ENCODE measurements around the gene IGF2. TPM values are rescaled to one million over a fixed set of nuclear protein-coding genes. Genes with fewer than 3 reads are reported as not detected.

IGF2 gene
- total RNA-seq, 6 donors from 2014 or later: 7.0 to 24.4 (median 8.4) TPM; not detected in 1

DNA sequence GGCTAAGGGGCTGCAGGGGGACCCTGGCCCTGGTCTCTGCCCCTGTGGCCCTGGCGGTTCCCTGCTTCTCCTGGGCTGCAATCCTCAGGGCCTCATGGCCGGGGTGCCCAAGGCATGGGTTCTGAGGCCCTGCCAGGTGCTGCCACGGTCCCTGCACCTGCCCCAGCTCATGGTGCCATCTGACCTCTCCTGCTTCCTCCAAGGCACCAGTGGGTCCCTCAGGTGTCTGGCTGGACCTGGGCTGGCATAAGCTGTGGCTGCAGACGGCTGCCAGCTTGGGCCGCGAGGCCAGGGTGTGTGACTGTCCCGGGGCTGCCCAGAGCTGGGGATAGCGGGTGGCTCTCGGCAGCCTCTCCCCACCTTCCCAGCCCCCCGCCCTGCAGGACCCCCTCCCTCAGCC, 19.8 kb upstream of the IGF2 start:
- Histone ChIP-seq H3K4me1 (no peaks in the 10 kb centered on the region), H3K4me3 (no peak overlapping the region), H3K9me3 (no peaks in the 10 kb centered on the region), H3K27me3 (no peaks in the 10 kb centered on the region), H3K27ac (no peak overlapping the region), H3K36me3 (no peaks in the 10 kb centered on the region)
- peak in 1 of 2 donors; percentile 79 for DNase-seq
- TF ChIP-seq POLR2AphosphoS5 (IDR thresholded peaks at IDR 0.05): no peak
- WGBS, 2 donors: 78 to 100% methylated on average over 1 to 10 of the region's 10 CpGs
- no peak for ATAC-seq (ENCODE audit: low FRiP score in 2 of 2)

DNA sequence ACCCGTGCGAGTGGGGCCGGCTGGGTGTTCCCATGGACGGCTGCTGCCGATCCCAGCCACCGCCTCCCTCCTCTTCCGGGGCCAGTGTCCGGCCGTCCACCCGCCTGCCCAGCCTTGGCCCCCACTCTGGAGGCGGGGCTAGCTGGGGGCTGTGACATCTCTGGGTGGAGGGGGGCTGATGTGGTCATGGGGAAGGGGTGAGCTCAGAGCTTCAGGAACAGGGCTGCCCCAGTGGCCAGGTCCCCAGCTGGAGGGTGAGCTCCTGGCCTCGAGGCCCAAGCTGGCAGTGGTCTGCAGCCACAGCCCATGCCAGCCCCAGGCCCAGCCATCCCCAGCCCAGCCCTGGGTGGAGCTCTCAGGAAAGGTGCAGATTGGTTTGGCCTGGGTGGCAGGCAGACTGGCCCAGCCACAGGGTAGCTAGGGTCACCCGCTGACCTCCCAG, 19.1 kb upstream of the IGF2 start:
- Histone ChIP-seq H3K27me3 (no peaks in the 10 kb centered on the region), H3K27ac (no peak overlapping the region), H3K36me3 (no peaks in the 10 kb centered on the region), H3K4me3 (no peak overlapping the region), H3K4me1 (no peaks in the 10 kb centered on the region), H3K9me3 (no peaks in the 10 kb centered on the region)
- WGBS, 2 donors: 77 to 84% methylated on average over 3 to 12 of the region's 13 CpGs
- ATAC-seq (ENCODE audit: low FRiP score in 2 of 2): no peak
- DNase-seq: peak in 1 of 2 donors; percentile 83
- no peak for TF ChIP-seq POLR2AphosphoS5 (IDR thresholded peaks at IDR 0.05)

DNA sequence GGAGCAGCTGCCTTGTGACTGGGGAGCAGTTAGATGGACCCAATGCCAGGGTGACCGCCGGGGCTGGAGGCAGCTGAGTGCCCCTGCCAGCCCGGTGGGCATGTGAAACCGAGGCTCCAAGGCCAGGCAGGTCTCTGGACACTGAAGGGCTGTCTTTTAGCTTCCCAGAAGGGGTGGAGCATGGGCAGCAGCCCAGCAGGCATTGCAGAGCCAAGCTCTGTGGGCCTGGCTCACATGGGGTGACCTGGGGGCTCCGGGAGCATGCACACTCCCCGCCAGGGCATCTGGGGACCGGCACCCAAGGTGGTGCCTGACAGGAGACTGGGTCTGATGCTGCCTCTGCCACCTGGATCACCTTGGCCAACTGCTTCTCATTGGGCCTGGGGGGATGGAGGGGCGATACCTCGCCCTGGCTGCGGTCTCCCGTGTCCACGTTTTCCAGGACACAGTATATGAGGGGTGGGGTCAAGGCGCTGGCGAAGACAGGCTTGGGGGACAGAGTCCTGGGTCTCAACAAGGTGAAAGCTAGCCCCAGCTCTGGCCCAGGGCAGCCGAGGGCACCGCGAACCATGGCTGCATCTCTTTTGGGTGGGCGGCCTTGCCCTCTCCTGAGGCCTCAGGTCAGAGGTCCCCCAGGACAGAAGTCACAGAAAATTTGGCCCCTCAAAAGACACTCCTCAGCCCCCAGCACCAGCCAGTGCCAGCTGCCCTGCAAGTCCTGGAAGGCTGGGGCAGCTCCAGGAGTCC, 18.3 kb upstream of the IGF2 start:
- Histone ChIP-seq H3K36me3 (no peaks in the 10 kb centered on the region), H3K27me3 (no peaks in the 10 kb centered on the region), H3K27ac (no peak overlapping the region), H3K4me3 (no peak overlapping the region), H3K4me1 (no peaks in the 10 kb centered on the region), H3K9me3 (no peaks in the 10 kb centered on the region)
- ATAC-seq (ENCODE audit: low FRiP score in 2 of 2) (no peak), DNase-seq (peak in 1 of 2 donors; percentile 60)
- TF ChIP-seq POLR2AphosphoS5 (IDR thresholded peaks at IDR 0.05) (no peak), POLR2A (IDR thresholded peaks at IDR 0.05) (no peak), EP300 (IDR thresholded peaks at IDR 0.05) (no peak)
- TF ChIP-seq, protein P1, sequence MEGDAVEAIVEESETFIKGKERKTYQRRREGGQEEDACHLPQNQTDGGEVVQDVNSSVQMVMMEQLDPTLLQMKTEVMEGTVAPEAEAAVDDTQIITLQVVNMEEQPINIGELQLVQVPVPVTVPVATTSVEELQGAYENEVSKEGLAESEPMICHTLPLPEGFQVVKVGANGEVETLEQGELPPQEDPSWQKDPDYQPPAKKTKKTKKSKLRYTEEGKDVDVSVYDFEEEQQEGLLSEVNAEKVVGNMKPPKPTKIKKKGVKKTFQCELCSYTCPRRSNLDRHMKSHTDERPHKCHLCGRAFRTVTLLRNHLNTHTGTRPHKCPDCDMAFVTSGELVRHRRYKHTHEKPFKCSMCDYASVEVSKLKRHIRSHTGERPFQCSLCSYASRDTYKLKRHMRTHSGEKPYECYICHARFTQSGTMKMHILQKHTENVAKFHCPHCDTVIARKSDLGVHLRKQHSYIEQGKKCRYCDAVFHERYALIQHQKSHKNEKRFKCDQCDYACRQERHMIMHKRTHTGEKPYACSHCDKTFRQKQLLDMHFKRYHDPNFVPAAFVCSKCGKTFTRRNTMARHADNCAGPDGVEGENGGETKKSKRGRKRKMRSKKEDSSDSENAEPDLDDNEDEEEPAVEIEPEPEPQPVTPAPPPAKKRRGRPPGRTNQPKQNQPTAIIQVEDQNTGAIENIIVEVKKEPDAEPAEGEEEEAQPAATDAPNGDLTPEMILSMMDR (IDR thresholded peaks at IDR 0.05): no peak
- WGBS, 2 donors: 80 to 89% methylated on average over 5 to 14 of the region's 18 CpGs

DNA sequence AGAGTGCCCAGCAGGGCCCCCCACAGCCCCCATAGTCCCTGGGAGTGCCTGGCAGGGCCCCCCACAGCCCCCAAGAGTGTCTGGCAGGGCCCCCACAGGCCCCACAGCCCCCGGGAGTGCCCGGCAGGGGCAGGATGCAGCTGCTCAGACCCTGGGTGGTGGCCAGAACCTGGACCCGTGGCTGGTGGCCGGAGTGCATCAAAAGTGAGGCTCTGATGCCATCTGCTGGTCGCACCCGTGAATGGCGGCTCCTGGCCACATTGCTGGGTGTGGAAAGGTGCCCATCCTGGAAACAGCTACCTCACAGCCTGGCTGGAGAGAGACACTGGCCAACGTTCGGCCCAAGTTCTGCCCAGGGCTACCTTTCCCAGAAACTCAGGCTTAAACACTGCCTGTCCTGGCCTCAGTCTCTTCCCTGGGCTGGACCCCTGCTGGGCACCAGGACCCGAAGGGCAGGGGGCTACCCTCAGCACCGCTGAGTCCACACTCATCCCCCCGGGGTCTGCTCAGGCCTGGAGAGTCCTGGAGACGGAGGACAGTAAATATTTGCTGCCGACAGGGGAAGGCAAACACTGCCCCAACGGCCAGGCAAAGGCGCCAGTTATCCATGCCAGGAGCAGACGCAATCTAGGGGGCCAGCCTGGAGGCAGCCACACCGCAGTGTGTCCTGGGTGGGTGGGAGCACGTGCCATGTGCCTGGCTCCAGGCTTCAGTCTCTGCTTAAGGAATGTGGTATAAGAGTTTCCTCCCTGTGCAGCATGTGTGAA, 17.4 kb upstream of the IGF2 start:
- TF ChIP-seq, protein P1 (IDR thresholded peaks at IDR 0.05): peak; percentile 59 to 88 (median 82)
- TF ChIP-seq EP300 (IDR thresholded peaks at IDR 0.05): no peak
- no peak for TF ChIP-seq POLR2AphosphoS5 (IDR thresholded peaks at IDR 0.05)
- TF ChIP-seq POLR2A (IDR thresholded peaks at IDR 0.05): no peak
- WGBS, 2 donors: 20 to 38% methylated on average over 1 to 17 of the region's 19 CpGs
- Histone ChIP-seq H3K4me1 (peaks cover 3 to 4% (median 3%) of the 10 kb centered on the region in 4 donors), H3K27me3 (no peaks in the 10 kb centered on the region), H3K4me3 (no peak overlapping the region), H3K9me3 (no peaks in the 10 kb centered on the region), H3K36me3 (no peaks in the 10 kb centered on the region), H3K27ac (no peak overlapping the region)
- DNase-seq: peak; percentile 68 to 87
- ATAC-seq (ENCODE audit: low FRiP score in 2 of 2): peak in 1 of 2 donors; percentile 60

DNA sequence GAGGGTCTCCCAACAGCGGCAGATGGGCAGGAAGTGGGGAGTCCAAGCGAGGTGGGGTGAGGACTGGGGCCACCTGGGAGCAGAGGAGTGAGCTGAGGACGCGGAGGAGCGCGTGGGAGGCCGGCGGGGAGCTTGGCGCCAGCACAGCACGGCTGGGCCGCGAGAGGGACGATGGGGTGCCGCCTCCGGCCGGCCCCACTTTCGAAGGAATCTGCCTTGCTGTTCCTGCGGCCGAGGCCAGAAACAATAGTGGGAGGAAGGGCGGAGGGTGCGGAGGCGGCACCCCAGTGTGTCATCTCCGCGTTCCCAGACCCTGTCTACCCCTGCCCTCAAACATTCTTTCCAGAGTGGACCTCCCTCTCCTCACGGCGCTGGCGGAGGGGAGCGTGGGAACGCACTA, 16.3 kb upstream of the IGF2 start:
- Histone ChIP-seq H3K4me3 (no peak overlapping the region), H3K27me3 (peaks cover 0 to 8% (median 3%) of the 10 kb centered on the region in 4 donors), H3K4me1 (peaks cover 5 to 8% (median 6%) of the 10 kb centered on the region in 4 donors), H3K27ac (no peak overlapping the region), H3K36me3 (no peaks in the 10 kb centered on the region), H3K9me3 (no peaks in the 10 kb centered on the region)
- DNase-seq (peak in 1 of 2 donors; percentile 80), ATAC-seq (ENCODE audit: low FRiP score in 2 of 2) (no peak)
- 79 to 82% methylated on average over 29 of the region's 29 CpGs for WGBS, 2 donors
- no peak for TF ChIP-seq EP300 (IDR thresholded peaks at IDR 0.05)
- TF ChIP-seq, protein P1 (IDR thresholded peaks at IDR 0.05): no peak
